PC-3 (cell line): ENCODE measurements around the gene TXNDC12. TPM values are rescaled to one million over a fixed set of nuclear protein-coding genes. Genes with fewer than 3 reads are reported as not detected.

Source experiments
- ATAC-seq: fragments of 200-7000 bp; cut with Tn5 transposase; 2 replicates; pipeline ENCODE4 v1.9.1; 2020; ENCODE audit warnings: mild to moderate bottlenecking, moderate library complexity
- BruUV-seq: library from RNA; stranded (reverse); fragments of 400-500 nt; replicated peaks from 2 replicates; lab custom pipeline; 2021; lab: Mats Ljungman, UMichigan
- CTCF ChIA-PET: fragments of 300-600 bp; sonication (Branson Sonifier 250); formaldehyde crosslinking; loops from one replicate; lab custom pipeline; 2022; ENCODE audit warnings: antibody characterized with exemption; lab: Charles Lee
- POLR2A ChIA-PET: fragments of 300-600 bp; sonication (Branson Sonifier 250); formaldehyde crosslinking; loops from one replicate; lab custom pipeline; 2022; ENCODE audit warnings: antibody characterized with exemption; ENCODE audit not compliant: unreplicated experiment; lab: Charles Lee
- DNase-seq: peaks from one replicate; pipeline ENCODE4 v3.0.0-alpha.2; 2015
- H2AFZ ChIP-seq: fragments of 300-600 bp; sonication (generic); 2 replicates; pipeline ENCODE4 v1.6.0; 2016; ENCODE audit warnings: antibody characterized with exemption, low read length
- H3F3A ChIP-seq: fragments of 300-600 bp; sonication (generic); one replicate; pipeline ENCODE4 v1.6.0; 2017; ENCODE audit warnings: antibody characterized with exemption, low read length, control low read depth, mild to moderate bottlenecking; ENCODE audit not compliant: unreplicated experiment
- H3K27ac ChIP-seq: fragments of 300-600 bp; sonication (generic); 2 replicates; pipeline ENCODE4 v1.5.1; 2016; ENCODE audit warnings: mild to moderate bottlenecking, low read length
- H3K27me3 ChIP-seq: fragments of 300-600 bp; sonication (generic); 2 replicates; pipeline ENCODE4 v1.6.1; 2016; ENCODE audit warnings: low read length, mixed read lengths
- H3K36me3 ChIP-seq: fragments of 300-600 bp; sonication (generic); 2 replicates; pipeline ENCODE4 v1.6.1; 2016; ENCODE audit warnings: low read depth, mixed run types, low read length, mixed read lengths
- H3K4me1 ChIP-seq: fragments of 300-600 bp; sonication (generic); 2 replicates; pipeline ENCODE4 v1.5.1; 2016; ENCODE audit warnings: low read length; ENCODE audit not compliant: insufficient read depth
- H3K4me2 ChIP-seq: fragments of 300-600 bp; sonication (generic); 2 replicates; pipeline ENCODE4 v1.6.0; 2016; ENCODE audit warnings: low read length
- H3K4me3 ChIP-seq: fragments of 300-600 bp; sonication (generic); 2 replicates; pipeline ENCODE4 v1.5.1; 2016; ENCODE audit warnings: mild to moderate bottlenecking, low read length, mixed read lengths
- H3K79me2 ChIP-seq: fragments of 300-600 bp; sonication (generic); 2 replicates; pipeline ENCODE4 v1.6.1; 2017; ENCODE audit warnings: low read length, mixed read lengths
- H3K9ac ChIP-seq: fragments of 300-600 bp; sonication (generic); 2 replicates; pipeline ENCODE4 v1.6.0; 2016; ENCODE audit warnings: mild to moderate bottlenecking, low read length
- H3K9me2 ChIP-seq: fragments of 300-600 bp; sonication (generic); replicated peaks from 2 replicates; pipeline ENCODE4 v1.6.1; 2016; ENCODE audit warnings: mixed run types, low read length, mixed read lengths
- H3K9me3 ChIP-seq: fragments of 300-600 bp; sonication (generic); 2 replicates; pipeline ENCODE4 v1.6.1; 2016; ENCODE audit warnings: low read length, mixed read lengths
- H4K20me1 ChIP-seq: fragments of 300-600 bp; sonication (generic); 2 replicates; pipeline ENCODE4 v1.6.1; 2016; ENCODE audit warnings: low read length, mixed read lengths
- EZH2 ChIP-seq: fragments of 300-600 bp; sonication (generic); IDR thresholded peaks from one replicate; pipeline ENCODE4 v1.6.1; 2017; ENCODE audit warnings: antibody characterized with exemption, mild to moderate bottlenecking, low read length; ENCODE audit not compliant: unreplicated experiment
- EZH2phosphoT487 ChIP-seq: fragments of 300-600 bp; sonication (generic); IDR thresholded peaks from 2 replicates; pipeline ENCODE4 v1.6.1; 2018; ENCODE audit warnings: mild to moderate bottlenecking, antibody characterized with exemption, low read length, borderline replicate concordance
- intact Hi-C: fragments of 100-400 bp; cut with micrococcal nuclease; formaldehyde crosslinking; loops from 2 replicates; pipeline ENCODE4 v1.9.0; 2023
- total RNA-seq: library from RNA; depleted of rRNA; stranded (reverse); fragments of >200 nt; gene quantifications from 2 replicates; pipeline ENCODE4 v1.2.3, GENCODE V29; 2014
- TF ChIP-seq, protein P1 (sequence below): fragments of 300-600 bp; sonication (generic); conservative IDR thresholded peaks from 2 replicates; pipeline ENCODE4 v1.5.1; 2017; ENCODE audit warnings: antibody characterized with exemption, low read depth, mild to moderate bottlenecking, low read length

Gene TXNDC12
- total RNA-seq, 1 experiment from 2014 or later = 36.8 TPM

DNA sequence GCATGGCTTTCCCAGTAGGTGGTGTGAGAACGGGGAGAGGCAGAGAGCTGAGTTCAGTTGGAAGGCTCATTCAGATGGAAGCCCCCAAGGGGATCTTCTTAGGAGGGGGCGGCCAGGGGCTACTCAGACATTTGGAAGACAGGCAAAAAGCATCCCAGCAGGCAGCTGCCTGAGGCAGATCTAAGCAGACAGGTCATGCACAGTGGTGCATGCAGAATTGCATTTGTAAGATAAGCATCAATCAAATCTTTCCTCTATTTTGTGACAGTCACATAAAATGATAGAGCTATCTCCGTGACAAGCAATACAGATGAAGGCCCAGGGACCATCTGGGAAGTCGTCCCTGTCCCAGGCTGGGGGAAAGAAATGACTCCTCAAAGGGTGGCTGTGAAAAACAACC is 68.3 kb downstream of the TXNDC12 start:
- ChIA-PET POLR2A (no interaction called here), CTCF (no interaction called here)
- H4K20me1 ChIP-seq = no peaks in the 10 kb centered on the region
- no peak overlapping the region for H3K27ac ChIP-seq
- no peaks in the 10 kb centered on the region for H3K79me2 ChIP-seq
- H3K9me3 ChIP-seq = no peaks in the 10 kb centered on the region
- intact Hi-C loops = no loop called here
- H3K4me3 ChIP-seq = no peak overlapping the region
- TF ChIP-seq EZH2 (no peak), EZH2phosphoT487 (no peak)
- TF ChIP-seq, protein P1, sequence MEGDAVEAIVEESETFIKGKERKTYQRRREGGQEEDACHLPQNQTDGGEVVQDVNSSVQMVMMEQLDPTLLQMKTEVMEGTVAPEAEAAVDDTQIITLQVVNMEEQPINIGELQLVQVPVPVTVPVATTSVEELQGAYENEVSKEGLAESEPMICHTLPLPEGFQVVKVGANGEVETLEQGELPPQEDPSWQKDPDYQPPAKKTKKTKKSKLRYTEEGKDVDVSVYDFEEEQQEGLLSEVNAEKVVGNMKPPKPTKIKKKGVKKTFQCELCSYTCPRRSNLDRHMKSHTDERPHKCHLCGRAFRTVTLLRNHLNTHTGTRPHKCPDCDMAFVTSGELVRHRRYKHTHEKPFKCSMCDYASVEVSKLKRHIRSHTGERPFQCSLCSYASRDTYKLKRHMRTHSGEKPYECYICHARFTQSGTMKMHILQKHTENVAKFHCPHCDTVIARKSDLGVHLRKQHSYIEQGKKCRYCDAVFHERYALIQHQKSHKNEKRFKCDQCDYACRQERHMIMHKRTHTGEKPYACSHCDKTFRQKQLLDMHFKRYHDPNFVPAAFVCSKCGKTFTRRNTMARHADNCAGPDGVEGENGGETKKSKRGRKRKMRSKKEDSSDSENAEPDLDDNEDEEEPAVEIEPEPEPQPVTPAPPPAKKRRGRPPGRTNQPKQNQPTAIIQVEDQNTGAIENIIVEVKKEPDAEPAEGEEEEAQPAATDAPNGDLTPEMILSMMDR = no peak
- H3K4me1 ChIP-seq = no peaks in the 10 kb centered on the region
- H3K36me3 ChIP-seq = no peaks in the 10 kb centered on the region
- no peak overlapping the region for H3K4me2 ChIP-seq
- no peaks in the 10 kb centered on the region for H3K9me2 ChIP-seq
- H3F3A ChIP-seq = no peaks in the 10 kb centered on the region
- ATAC-seq = no peak
- no peak overlapping the region for H3K9ac ChIP-seq
- no TSS peak for BruUV-seq
- no peak for DNase-seq
- H3K27me3 ChIP-seq = no peaks in the 10 kb centered on the region
- no peak overlapping the region for H2AFZ ChIP-seq

DNA sequence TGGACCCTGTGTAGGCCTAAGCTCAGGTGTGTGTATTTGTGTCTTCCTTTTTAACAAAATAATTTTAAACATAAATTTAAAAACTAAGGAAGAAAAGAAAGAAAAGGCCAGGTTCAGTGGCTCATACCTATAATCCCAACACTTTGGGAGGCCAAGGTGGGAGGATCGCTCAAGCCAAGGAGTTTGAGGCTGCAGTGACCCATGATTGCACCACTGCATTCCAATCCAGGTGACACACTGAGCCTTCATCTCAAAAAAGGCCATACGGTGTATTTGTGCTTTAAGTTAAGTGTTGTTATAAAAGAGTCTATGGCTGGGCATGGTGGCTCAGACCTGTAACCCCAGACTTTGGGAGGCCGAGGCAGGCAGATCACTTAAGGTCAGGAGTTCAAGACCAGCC is 72.8 kb downstream of the TXNDC12 start:
- Histone ChIP-seq H3K9ac (no peak overlapping the region), H3K79me2 (no peaks in the 10 kb centered on the region), H3K27me3 (no peaks in the 10 kb centered on the region), H4K20me1 (no peaks in the 10 kb centered on the region), H3K27ac (no peak overlapping the region), H3K36me3 (no peaks in the 10 kb centered on the region), H3K9me3 (no peaks in the 10 kb centered on the region), H3F3A (no peaks in the 10 kb centered on the region), H3K9me2 (no peaks in the 10 kb centered on the region), H3K4me2 (no peak overlapping the region), H3K4me3 (no peak overlapping the region), H3K4me1 (peaks cover 14% of the 10 kb centered on the region), H2AFZ (no peak overlapping the region)
- TF ChIP-seq EZH2phosphoT487 (no peak), EZH2 (no peak)
- TF ChIP-seq, protein P1 = no peak
- ChIA-PET CTCF (no interaction called here), POLR2A (no interaction called here)
- DNase-seq (no peak), ATAC-seq (no peak)
- intact Hi-C loops = no loop called here
- no TSS peak for BruUV-seq

DNA sequence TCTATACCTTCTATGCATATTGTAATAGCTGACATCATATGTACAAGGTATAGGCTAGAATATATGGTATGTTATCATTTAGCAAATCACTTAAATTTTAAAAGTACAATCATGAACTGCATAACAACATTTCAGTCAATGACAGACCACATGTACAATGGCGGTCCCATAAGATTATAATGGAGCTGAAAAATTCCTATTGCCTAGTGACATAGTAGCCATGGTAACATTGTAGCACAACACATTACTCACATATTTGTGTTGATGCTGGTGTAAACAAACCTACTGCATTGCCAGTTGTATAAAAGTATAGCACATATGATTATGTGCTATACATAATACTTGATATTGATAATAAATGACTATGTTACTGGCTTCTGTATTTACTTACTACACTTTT is 73.4 kb downstream of the TXNDC12 start:
- H3K9me3 ChIP-seq = no peaks in the 10 kb centered on the region
- POLR2A ChIA-PET = no interaction called here
- no peak overlapping the region for H3K4me3 ChIP-seq
- DNase-seq = no peak
- no peaks in the 10 kb centered on the region for H3K36me3 ChIP-seq
- ATAC-seq = no peak
- no peaks in the 10 kb centered on the region for H4K20me1 ChIP-seq
- H2AFZ ChIP-seq = no peak overlapping the region
- no peaks in the 10 kb centered on the region for H3F3A ChIP-seq
- H3K4me1 ChIP-seq = peaks cover 20% of the 10 kb centered on the region
- TF ChIP-seq EZH2 (no peak), EZH2phosphoT487 (no peak)
- TF ChIP-seq, protein P1 = no peak
- no peaks in the 10 kb centered on the region for H3K27me3 ChIP-seq
- H3K9me2 ChIP-seq = no peaks in the 10 kb centered on the region
- no peaks in the 10 kb centered on the region for H3K79me2 ChIP-seq
- no peak overlapping the region for H3K4me2 ChIP-seq
- no TSS peak for BruUV-seq
- H3K27ac ChIP-seq = no peak overlapping the region
- CTCF ChIA-PET = no interaction called here
- intact Hi-C loops = no loop called here
- H3K9ac ChIP-seq = no peak overlapping the region
